OCI-LY7 (cell line): ENCODE results near the gene CECR2.

ENCODE experiments used
- CTCF ChIP-seq: fragments of 200-600 bp; sonication (generic); conservative IDR thresholded peaks from 2 replicates; pipeline ENCODE4 v1.5.1; 2014; ENCODE audit warnings: mild to moderate bottlenecking, antibody characterized with exemption, low read length, moderate library complexity, mixed read lengths
- EZH2phosphoT487 ChIP-seq: fragments of 200-600 bp; sonication (generic); IDR thresholded peaks from 2 replicates; pipeline ENCODE4 v1.6.1; 2018; ENCODE audit warnings: low read depth, borderline replicate concordance, mild to moderate bottlenecking, mixed run types, antibody characterized with exemption, low read length, moderate library complexity, mixed read lengths

- TF ChIP-seq CTCF, result no peak
- no peak for TF ChIP-seq EZH2phosphoT487
These were observed 205.9 kb downstream of the CECR2 start for GRCh38 chr22:17575151-17575550.
